Measurements from ENCODE around the gene FETUB. TPM values are rescaled to one million over a fixed set of nuclear protein-coding genes. Genes with fewer than 3 reads are reported as not detected.
"Not testable (repeated sequence)": the region's sequence is repeated elsewhere in the genome, so short reads cannot be mapped to it uniquely, and the experiment has no call there.

FETUB gene
- total RNA-seq, 1 donor from 2014 or later = not detected

DNA sequence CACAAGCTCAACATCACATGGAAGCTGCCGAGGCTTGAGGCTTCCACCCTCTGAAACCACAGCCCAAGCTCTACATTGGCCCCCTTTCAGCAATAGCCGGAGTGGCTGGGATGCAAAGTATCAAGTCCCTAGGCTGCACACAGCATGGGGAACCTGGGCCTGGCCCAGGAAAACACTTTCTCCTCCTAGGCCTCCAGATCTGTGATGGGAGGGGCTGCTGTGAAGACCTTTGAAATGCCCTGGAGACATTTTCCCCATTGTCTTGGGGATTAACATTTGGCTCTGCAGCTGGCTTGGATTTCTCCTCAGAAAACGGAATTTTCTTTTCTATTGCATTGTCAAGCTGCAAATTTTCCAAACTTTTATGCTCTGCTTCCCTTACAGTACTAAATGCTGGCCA is 43.8 kb downstream of the FETUB start:
- Histone ChIP-seq H3K4me1 (no peaks in the 10 kb centered on the region), H3K4me3 (no peak overlapping the region), H3K9me3 (no peaks in the 10 kb centered on the region), H3K27ac (no peak overlapping the region), H3K36me3 (no peaks in the 10 kb centered on the region), H3K27me3 (no peaks in the 10 kb centered on the region)
- intact Hi-C loops (cut with DNase I) = no loop called here
- no peak for ATAC-seq
- DNase-seq = no peak
- TF ChIP-seq CTCF (IDR thresholded peaks at IDR 0.05) = no peak

GRCh38 chr3:186686475-186686874 is 46.3 kb downstream of the FETUB start:
- H3K27me3 ChIP-seq; H3K4me1 ChIP-seq; ATAC-seq; H3K9me3 ChIP-seq; H3K27ac ChIP-seq; H3K4me3 ChIP-seq; DNase-seq; H3K36me3 ChIP-seq; intact Hi-C loops (cut with DNase I): not testable (repeated sequence)

GRCh38 chr3:186687120-186687651 is 47.0 kb downstream of the FETUB start:
- Histone ChIP-seq H3K4me1 (no peaks in the 10 kb centered on the region), H3K36me3 (no peaks in the 10 kb centered on the region), H3K4me3 (no peak overlapping the region), H3K9me3 (no peaks in the 10 kb centered on the region), H3K27ac (no peak overlapping the region), H3K27me3 (no peaks in the 10 kb centered on the region)
- no peak for DNase-seq
- ATAC-seq = no peak
- TF ChIP-seq CTCF (IDR thresholded peaks at IDR 0.05) = no peak
- intact Hi-C loops (cut with DNase I) = no loop called here

DNA sequence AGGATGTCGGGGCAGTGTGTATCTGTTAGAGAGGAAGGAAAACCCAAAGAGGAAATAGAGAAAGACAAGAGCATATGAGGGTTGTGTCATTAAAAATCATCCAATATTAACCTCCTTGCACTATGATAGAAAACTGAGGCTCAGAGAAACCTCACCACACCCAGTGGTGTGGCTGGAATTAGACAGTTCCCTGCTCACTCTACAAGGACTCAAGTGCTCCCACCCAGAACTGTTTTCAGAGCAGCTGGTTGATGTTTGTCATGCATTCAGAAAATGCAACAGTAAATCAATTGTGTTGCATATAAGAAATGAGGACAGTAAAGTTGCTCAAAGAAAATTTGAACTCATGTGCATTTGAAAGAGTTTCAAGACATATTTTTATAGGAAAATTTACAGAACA is 50.1 kb downstream of the FETUB start:
- DNase-seq; H3K36me3 ChIP-seq; H3K27me3 ChIP-seq; H3K27ac ChIP-seq; ATAC-seq; H3K4me3 ChIP-seq; H3K9me3 ChIP-seq; intact Hi-C loops (cut with DNase I); H3K4me1 ChIP-seq: not testable (repeated sequence)

- Histone ChIP-seq H3K36me3 (no peaks in the 10 kb centered on the region), H3K27ac (no peak overlapping the region), H3K9me3 (no peaks in the 10 kb centered on the region), H3K27me3 (no peaks in the 10 kb centered on the region), H3K4me1 (no peaks in the 10 kb centered on the region), H3K4me3 (no peak overlapping the region)
- no peak for ATAC-seq
- DNase-seq = no peak
- TF ChIP-seq CTCF (IDR thresholded peaks at IDR 0.05) = no peak
- intact Hi-C loops (cut with DNase I) = no loop called here
Observed at GRCh38 chr3:186691676-186692075, 51.5 kb downstream of the FETUB start.

DNA sequence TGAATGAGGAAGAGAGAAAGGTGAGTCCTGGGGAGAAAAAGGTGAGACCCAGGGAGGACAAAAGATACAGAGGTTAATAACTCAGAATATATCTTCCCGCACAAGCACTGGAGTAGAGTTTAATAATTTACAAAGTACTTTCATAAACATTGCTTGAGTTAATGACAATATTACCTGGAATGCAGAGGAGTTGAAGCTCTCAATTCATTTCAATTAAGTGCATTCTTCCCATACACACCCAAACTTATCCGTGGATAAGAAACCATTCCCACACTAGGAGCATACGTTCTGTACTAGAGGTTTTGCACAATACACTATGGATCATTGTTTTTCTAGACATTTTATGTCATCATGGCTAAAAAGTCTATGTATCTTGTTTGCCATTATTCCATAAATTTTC is 53.6 kb downstream of the FETUB start:
- intact Hi-C loops (cut with DNase I) = no loop called here
- ATAC-seq (peak; percentile 33), DNase-seq (no peak)
- H3K27me3 ChIP-seq = no peaks in the 10 kb centered on the region
- H3K4me3 ChIP-seq = no peak overlapping the region
- no peak overlapping the region for H3K27ac ChIP-seq
- H3K4me1 ChIP-seq = no peaks in the 10 kb centered on the region
- no peaks in the 10 kb centered on the region for H3K9me3 ChIP-seq
- H3K36me3 ChIP-seq = no peaks in the 10 kb centered on the region
- TF ChIP-seq CTCF (IDR thresholded peaks at IDR 0.05) = no peak

Data from upper lobe of right lung (tissue), 1 donor.